AG10803 (cell line): ENCODE results near the gene MFAP2.

Experiments
- DNase-seq: peaks from one replicate; pipeline ENCODE4 v3.0.0; 2010; ENCODE audit warnings: low read depth
- H3K4me3 ChIP-seq: 2 replicates; pipeline ENCODE4 v1.5.1; 2011; ENCODE audit warnings: mild to moderate bottlenecking, low read length, control low read depth
- TF ChIP-seq, protein P1 (sequence below): conservative IDR thresholded peaks from 2 replicates; pipeline ENCODE4 v1.5.1; 2011; ENCODE audit warnings: mild to moderate bottlenecking, low read length, control low read depth, inconsistent platforms

Gene MFAP2

DNA sequence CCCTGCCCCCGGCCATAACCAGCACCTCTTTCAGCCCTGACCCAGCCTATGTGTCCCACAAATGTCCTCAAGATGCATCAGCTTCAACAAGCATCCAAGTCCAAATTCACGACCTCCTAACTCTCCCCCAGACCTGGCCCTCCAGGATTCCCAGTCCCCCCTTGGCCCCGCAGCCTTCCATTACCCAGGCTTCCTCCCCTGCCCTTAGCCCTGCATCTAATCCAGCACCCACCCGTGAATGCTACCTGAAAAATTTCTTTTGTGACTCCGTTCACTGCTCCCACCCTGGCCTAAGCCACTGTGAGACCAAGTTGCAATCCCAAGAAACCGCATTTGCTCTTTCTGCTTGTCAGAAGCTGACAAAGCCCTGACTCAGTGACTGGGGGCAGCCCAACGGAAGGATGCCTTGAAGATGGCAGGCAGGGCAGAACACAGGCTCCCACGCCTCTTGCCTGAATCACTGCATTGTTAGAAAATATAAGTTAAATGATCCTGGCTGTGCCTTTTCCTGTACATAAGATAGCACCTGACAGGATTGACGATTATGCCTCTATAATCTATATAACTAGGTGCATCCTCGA lies 939 bp upstream of the MFAP2 start:
- DNase-seq, result peak; percentile 95
- peak overlapping the region; percentile 91 for H3K4me3 ChIP-seq
- TF ChIP-seq, protein P1, sequence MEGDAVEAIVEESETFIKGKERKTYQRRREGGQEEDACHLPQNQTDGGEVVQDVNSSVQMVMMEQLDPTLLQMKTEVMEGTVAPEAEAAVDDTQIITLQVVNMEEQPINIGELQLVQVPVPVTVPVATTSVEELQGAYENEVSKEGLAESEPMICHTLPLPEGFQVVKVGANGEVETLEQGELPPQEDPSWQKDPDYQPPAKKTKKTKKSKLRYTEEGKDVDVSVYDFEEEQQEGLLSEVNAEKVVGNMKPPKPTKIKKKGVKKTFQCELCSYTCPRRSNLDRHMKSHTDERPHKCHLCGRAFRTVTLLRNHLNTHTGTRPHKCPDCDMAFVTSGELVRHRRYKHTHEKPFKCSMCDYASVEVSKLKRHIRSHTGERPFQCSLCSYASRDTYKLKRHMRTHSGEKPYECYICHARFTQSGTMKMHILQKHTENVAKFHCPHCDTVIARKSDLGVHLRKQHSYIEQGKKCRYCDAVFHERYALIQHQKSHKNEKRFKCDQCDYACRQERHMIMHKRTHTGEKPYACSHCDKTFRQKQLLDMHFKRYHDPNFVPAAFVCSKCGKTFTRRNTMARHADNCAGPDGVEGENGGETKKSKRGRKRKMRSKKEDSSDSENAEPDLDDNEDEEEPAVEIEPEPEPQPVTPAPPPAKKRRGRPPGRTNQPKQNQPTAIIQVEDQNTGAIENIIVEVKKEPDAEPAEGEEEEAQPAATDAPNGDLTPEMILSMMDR, result no peak

DNA sequence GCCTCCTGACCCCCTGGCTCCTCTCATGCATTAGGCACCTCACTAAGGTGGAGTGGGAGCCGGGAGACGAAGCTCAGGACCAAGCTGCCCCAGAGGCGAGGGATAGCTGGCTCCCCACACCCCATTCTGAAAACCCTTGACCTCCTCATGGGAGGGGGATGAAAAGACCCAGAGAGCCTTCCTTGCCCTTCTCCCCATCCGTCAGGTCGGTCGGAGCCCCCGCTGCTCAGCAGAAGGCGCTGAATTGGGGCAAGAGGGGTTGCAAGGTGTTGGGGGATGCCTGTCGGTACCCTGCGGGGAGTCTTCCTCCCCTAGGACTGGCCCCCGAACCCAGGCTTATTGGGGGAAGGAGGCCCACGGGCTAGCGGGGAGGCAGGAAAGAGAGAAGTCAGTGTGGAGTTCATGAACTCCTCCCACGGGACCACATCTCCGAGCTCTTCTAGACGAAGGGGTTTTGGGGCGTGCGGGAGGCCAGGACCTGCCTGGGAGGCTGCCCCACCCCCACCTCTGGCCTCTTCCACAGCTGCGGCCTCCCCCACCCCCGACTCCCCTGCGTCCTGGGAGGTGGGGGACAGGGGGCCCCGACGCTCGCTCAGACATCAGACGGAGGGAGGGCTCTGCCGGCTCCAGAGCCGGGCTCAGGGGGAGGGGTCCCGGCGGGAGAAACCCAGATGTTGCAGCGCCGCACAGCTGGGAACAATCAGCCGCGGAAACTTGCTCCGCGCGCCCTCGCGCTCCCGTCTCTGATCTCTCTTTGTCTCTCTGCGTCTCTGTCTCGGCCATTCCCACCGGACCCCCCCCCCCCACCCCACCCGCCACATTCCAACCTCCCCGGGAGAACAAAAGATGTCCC lies 719 bp downstream of the MFAP2 start:
- peak overlapping the region; percentile 91 for H3K4me3 ChIP-seq
- peak; percentile 67 for DNase-seq
- TF ChIP-seq, protein P1, result no peak

DNA sequence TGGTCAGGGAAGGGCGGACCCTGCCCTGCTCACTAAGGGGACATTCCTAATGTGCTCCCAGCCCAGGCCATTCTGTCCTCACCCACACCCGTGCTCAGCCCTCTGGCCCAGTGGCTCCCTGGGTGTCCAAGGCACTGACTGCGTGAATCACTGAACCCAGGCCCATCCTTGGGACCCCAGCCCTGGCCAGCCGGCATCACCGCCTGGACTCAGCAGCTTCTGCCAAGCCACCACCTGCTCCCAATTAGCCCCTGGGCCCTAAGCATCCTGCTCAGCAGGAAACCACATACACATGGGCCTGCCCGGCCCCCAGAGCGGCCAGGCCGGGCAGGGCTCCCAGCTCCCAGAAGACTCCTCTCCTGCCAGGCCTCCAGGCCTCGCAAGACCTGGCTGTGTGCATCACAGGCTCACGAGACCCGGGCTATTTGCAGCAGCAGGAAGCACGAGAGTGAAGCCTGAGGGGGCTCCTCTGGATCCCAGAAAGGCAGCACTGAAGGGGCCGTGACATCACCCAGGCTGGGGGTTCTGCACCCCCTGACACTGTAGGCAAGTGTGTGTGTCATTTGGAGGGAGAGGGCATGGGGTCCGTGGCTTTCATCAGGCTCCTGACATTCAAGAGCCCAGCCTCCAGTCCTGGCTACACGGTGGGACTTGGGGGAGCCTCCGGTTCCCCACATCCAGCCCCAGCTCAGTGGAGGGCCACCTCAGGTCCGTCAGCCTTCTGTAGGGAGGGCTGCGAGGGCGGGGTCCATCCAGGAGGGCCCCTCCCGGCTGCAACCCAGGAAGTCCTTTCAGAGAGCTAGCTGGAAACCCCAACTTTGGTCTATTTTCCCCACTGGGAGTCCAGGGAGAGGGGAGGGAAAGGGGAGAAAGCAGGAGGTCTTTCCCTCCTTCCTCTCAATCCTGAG lies 1.6 kb downstream of the MFAP2 start:
- peak; percentile 97 for DNase-seq
- peak overlapping the region; percentile 91 for H3K4me3 ChIP-seq
- TF ChIP-seq, protein P1, result no peak

DNA sequence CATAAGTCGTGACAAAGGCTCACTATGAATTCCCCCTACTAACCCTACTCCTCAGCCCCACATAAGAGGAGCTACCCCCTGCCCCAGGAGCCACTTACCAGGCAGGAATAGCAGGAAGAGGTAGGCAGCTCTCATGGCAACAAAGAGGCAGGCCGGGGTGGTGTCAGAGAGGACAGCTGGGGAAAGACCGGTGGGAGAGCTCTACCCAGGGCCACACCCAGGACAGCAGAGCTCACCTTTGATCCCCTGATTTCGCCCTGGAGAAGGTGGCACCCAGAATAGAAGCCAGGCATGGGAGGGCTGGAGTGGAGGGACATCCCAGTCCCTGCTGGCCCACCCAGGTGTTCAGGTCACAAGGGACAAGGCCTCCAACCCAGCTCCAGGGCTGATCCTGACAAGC lies 2.3 kb downstream of the MFAP2 start:
- TF ChIP-seq, protein P1, result no peak
- no peak for DNase-seq
- peak overlapping the region; percentile 91 for H3K4me3 ChIP-seq

DNA sequence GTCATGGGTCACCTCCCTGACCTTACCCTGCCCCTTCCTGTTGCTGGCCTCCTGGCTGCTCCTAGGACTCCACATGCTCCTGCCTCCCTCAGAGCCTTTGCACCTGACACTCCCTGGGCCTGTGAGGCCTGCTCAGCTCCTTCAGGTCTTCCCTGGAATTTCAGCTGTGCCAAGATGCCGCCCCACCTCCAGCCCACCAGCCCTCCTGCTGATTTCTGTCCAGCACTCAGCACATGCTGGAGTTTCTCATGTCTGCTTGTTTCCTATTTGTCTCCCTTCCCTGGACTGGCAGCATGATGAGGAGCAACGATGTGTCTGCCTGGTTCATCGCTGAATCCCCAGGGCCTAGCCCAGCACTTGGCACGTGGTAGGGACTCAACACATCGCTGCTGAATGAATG lies 3.0 kb downstream of the MFAP2 start:
- DNase-seq, result no peak
- no peak overlapping the region for H3K4me3 ChIP-seq
- TF ChIP-seq, protein P1, result no peak

DNA sequence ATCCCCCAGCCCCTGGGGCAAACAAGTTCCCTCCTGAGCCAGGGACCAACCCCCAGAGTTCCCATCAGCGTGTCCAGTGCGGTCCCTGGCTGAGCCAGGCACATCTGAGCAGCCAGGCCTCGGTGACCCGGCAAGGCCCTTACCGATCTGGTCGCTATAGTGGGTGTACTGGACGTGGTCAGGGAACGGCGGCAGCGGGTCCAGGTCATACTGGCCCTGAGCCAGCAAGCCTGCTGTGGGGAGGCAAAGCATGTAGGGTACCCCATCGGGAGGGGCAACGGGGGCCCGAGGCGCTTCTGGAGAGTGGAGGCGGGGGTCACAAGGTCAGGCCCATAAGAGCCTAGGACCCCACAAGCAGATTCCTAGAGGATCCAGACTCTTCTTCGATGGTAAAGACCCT lies 3.5 kb downstream of the MFAP2 start:
- H3K4me3 ChIP-seq, result no peak overlapping the region

More for the DNA sequence above, 3.5 kb downstream of the MFAP2 start:
- DNase-seq, result no peak
- TF ChIP-seq, protein P1, result no peak
